GM18870 (cell line): ENCODE data around the gene SHCBP1.
"Not testable (repeated sequence)": the region's sequence is repeated elsewhere in the genome, so short reads cannot be mapped to it uniquely, and the experiment has no call there.

Experiments used
- ATAC-seq: cut with Tn5 transposase; IDR thresholded peaks from one replicate; pipeline ENCODE4 v1.9.1; 2021; ENCODE audit warnings: moderate library complexity; ENCODE audit not compliant: unreplicated experiment

SHCBP1 gene

GRCh38 chr16:46621006-46621933 is at the start of gene SHCBP1:
Gene SHCBP1, minus strand, starts transcription at chr16:46621379. Its CDS starts 20 bp downstream, at chr16:46621359.
- peak; percentile 88 for ATAC-seq

- no peak for ATAC-seq
Observed at GRCh38 chr16:46662123-46662522, 40.9 kb upstream of the SHCBP1 start.

- peak; percentile 94 for ATAC-seq
Observed at GRCh38 chr16:46658925-46659324, 37.7 kb upstream of the SHCBP1 start.

GRCh38 chr16:46651305-46651704 is 30.1 kb upstream of the SHCBP1 start:
- ATAC-seq, result no peak

- ATAC-seq, result no peak
Observed at GRCh38 chr16:46650254-46650623, 29.1 kb upstream of the SHCBP1 start.

GRCh38 chr16:46649588-46650253 is 28.5 kb upstream of the SHCBP1 start:
- no peak for ATAC-seq

- ATAC-seq, result no peak
Observed at GRCh38 chr16:46648656-46649055, 27.5 kb upstream of the SHCBP1 start.

GRCh38 chr16:46638947-46639925 is 18.1 kb upstream of the SHCBP1 start:
- ATAC-seq, result no peak

- ATAC-seq, result no peak
Observed at GRCh38 chr16:46632778-46633733, 11.9 kb upstream of the SHCBP1 start.

- ATAC-seq, result no peak
Observed at GRCh38 chr16:46629331-46630219, 8.4 kb upstream of the SHCBP1 start.

GRCh38 chr16:46627746-46628145 is 6.6 kb upstream of the SHCBP1 start:
- ATAC-seq, result no peak

- ATAC-seq, result not testable (repeated sequence)
Observed at GRCh38 chr16:46626681-46627080, 5.5 kb upstream of the SHCBP1 start.

- ATAC-seq, result not testable (repeated sequence)
Observed at GRCh38 chr16:46624862-46625261, 3.7 kb upstream of the SHCBP1 start.

GRCh38 chr16:46623707-46624106 is 2.5 kb upstream of the SHCBP1 start:
- ATAC-seq, result not testable (repeated sequence)

GRCh38 chr16:46623246-46623645 is 2.1 kb upstream of the SHCBP1 start:
- not testable (repeated sequence) for ATAC-seq

- no peak for ATAC-seq
Observed at GRCh38 chr16:46621934-46622676, 926 bp upstream of the SHCBP1 start.

GRCh38 chr16:46620266-46621005 is 743 bp downstream of the SHCBP1 start:
- no peak for ATAC-seq
